ENCODE results near the gene PROM1.

DNA sequence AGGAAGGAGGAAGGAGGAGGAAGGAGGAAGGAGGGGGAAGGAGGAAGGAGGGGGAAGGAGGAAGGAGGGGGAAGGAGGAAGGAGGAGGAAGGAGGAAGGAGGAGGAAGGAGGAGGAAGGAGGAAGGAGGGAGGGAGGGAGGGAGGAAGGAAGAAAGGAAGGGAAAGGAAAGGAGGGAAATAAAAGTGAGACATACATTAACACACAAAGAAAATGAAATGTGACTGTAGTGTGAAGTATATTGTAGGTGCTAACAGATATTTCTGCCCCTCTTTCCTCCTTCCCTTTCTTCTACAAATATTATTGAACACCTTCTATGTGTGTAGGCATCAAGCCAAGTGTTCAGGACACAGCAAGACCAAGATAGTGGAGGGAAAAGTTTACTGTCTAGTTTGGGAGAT lies 26.4 kb upstream of the PROM1 start:
- TF ChIP-seq, protein P1, sequence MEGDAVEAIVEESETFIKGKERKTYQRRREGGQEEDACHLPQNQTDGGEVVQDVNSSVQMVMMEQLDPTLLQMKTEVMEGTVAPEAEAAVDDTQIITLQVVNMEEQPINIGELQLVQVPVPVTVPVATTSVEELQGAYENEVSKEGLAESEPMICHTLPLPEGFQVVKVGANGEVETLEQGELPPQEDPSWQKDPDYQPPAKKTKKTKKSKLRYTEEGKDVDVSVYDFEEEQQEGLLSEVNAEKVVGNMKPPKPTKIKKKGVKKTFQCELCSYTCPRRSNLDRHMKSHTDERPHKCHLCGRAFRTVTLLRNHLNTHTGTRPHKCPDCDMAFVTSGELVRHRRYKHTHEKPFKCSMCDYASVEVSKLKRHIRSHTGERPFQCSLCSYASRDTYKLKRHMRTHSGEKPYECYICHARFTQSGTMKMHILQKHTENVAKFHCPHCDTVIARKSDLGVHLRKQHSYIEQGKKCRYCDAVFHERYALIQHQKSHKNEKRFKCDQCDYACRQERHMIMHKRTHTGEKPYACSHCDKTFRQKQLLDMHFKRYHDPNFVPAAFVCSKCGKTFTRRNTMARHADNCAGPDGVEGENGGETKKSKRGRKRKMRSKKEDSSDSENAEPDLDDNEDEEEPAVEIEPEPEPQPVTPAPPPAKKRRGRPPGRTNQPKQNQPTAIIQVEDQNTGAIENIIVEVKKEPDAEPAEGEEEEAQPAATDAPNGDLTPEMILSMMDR (IDR thresholded peaks at IDR 0.05), result no peak
- TF ChIP-seq POLR2AphosphoS5 (IDR thresholded peaks at IDR 0.05), result no peak
- no peak for TF ChIP-seq POLR2A (IDR thresholded peaks at IDR 0.05)
